GM18870 (cell line): Measurements from ENCODE around the gene ASB8.

Experiments used
- ATAC-seq: cut with Tn5 transposase; IDR thresholded peaks from one replicate; pipeline ENCODE4 v1.9.1; 2021; ENCODE audit warnings: moderate library complexity; ENCODE audit not compliant: unreplicated experiment

ASB8 gene

DNA sequence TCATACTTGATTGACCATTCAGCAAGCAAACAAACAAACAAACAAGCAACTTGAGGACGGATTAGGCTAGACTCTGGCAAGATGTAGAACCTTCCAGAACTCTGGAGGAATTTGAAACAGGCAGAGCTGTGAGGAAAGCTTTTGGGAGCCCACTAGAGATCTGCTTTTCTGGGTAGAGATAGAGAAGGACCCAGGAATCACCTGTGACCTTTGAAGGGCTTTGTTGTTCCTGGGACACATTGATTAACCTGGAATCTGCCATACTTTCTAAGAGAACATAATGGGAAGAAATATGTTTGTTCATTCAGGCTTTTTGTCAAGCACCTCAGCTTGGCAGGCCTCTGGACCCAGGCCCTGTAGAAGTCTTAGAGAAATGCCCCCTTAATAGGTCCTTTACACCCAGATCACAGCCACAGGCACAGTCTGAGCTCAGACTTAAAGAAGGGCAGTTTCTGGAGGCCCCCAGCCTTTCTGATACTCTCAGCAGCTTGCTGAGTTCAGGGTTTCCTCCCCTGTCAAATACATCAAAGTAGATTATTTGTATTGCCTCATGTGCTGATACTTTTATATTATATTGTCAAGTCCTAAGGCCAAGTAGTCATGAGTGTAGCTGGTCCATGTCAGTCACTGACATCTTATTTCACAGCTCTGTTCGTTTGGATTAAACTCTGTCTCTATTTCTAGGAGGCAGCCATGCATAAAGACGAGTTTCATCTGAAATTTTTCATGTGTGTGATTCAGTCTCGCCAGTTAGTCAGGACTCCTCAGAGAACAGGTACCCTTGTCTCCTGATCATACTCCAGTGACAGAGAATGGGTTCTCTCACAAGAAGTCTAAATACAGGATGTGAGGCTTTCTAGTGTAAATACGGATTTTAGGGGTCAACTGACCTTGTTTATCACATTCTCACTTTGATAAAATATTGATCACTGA, 50.4 kb downstream of the ASB8 start:
- ATAC-seq, result no peak

DNA sequence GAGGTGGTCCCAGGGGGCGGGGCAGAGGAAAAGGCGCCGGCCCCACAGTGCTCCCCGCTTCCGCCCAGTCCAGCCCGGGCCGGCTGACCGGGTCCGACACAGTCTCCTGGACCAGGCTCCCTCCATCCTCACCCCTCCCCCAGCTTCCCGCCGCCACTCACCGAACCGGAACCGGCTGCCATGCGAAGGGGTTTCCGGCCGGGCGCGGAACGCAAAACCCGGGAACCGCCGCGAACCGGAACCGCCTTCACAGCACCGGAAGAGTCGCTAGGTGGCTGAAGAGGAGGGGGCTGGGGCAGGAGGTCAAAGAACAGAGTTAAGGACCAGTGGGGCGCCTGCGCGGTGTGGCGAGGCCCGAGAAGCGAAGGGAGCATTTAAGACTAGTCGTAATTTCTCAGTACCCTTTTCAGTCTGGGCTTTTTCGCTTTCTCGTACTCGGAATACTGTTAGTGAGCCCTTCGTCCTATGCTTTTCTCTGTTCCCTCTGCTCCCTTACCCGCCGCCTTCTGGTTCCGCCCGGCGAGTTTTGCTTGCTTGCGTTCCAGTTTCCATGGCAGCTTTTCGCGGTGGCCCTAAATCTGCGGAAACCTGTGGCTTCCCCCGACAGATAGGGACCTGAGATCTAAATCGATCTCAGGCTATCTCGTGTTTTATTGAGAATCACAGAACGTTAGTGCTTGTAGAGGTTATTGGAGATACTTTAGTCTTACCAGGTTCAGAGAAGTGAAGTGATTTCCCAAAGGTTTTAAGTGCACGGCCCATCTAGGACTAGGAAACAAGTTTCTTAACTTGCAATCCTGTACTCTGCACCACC, 51.2 kb downstream of the ASB8 start, which contains the start of gene SENP1:
SENP1 (minus strand) TSS at position 213 of the 814 bp plus-strand sequence. CDS start 4,607 bp downstream, outside the sequence.
- ATAC-seq, result peak; percentile 58

GRCh38 chr12:48105321-48105866, 51.9 kb downstream of the ASB8 start:
- ATAC-seq, result peak; percentile 33

- no peak for ATAC-seq
Measured at GRCh38 chr12:48104531-48104930, 52.8 kb downstream of the ASB8 start.
